GM18526 (cell line): ENCODE measurements around the gene TRIP12.

Experiments used
- POLR2A ChIP-seq: IDR thresholded peaks from 3 replicates; pipeline ENCODE4 v1.6.1; 2011; ENCODE audit not compliant: insufficient read length; ENCODE audit errors: extremely low read depth

TRIP12 gene

GRCh38 chr2:229925201-229925600 lies 3.4 kb upstream of the TRIP12 start:
- no peak for TF ChIP-seq POLR2A

- TF ChIP-seq POLR2A: no peak
Measured at GRCh38 chr2:229922449-229923386, 909 bp upstream of the TRIP12 start, which contains the start of gene FBXO36. Gene FBXO36 (plus strand): TSS chr2:229922503. CDS start chr2:229922514, 11 bp downstream.

GRCh38 chr2:229921101-229921891 lies 513 bp downstream of the TRIP12 start:
- no peak for TF ChIP-seq POLR2A

- TF ChIP-seq POLR2A: no peak
Measured at GRCh38 chr2:229920011-229920641, 1.7 kb downstream of the TRIP12 start.

- TF ChIP-seq POLR2A: no peak
Measured at GRCh38 chr2:229917793-229918192, 4.0 kb downstream of the TRIP12 start.

GRCh38 chr2:229914171-229914570 lies 7.6 kb downstream of the TRIP12 start:
- no peak for TF ChIP-seq POLR2A

- TF ChIP-seq POLR2A: no peak
Measured at GRCh38 chr2:229910832-229911412, 10.9 kb downstream of the TRIP12 start.

- TF ChIP-seq POLR2A: no peak
Measured at GRCh38 chr2:229910147-229910831, 11.5 kb downstream of the TRIP12 start.

- no peak for TF ChIP-seq POLR2A
Measured at GRCh38 chr2:229909090-229909489, 12.7 kb downstream of the TRIP12 start.

GRCh38 chr2:229905601-229906000 lies 16.2 kb downstream of the TRIP12 start:
- no peak for TF ChIP-seq POLR2A

GRCh38 chr2:229903037-229903436 lies 18.8 kb downstream of the TRIP12 start:
- no peak for TF ChIP-seq POLR2A

GRCh38 chr2:229901819-229902218 lies 20.0 kb downstream of the TRIP12 start:
- TF ChIP-seq POLR2A: no peak

- TF ChIP-seq POLR2A: no peak
Measured at GRCh38 chr2:229900012-229900411, 21.8 kb downstream of the TRIP12 start.

- TF ChIP-seq POLR2A: no peak
Measured at GRCh38 chr2:229899604-229900003, 22.2 kb downstream of the TRIP12 start.
